SU-DHL-6 (cell line): ENCODE data around the gene ALKBH4.

Experiments
- H2AFZ ChIP-seq: fragments of 200-600 bp; sonication (generic); 2 replicates; pipeline ENCODE4 v1.6.1; 2014; ENCODE audit warnings: low read depth, mild to moderate bottlenecking, moderate library complexity, mixed read lengths, antibody characterized with exemption, low read length; ENCODE audit not compliant: severe bottlenecking
- H3F3A ChIP-seq: fragments of 200-600 bp; shearing (Covaris generic); 2 replicates; pipeline ENCODE4 v1.6.0; 2016; ENCODE audit warnings: antibody characterized with exemption, mild to moderate bottlenecking; ENCODE audit not compliant: insufficient read depth
- H3K27ac ChIP-seq: fragments of 200-600 bp; sonication (generic); 2 replicates; pipeline ENCODE4 v1.5.1; 2016; ENCODE audit warnings: low read depth, mild to moderate bottlenecking, low read length, moderate library complexity, mixed read lengths
- H3K27me3 ChIP-seq: fragments of 200-600 bp; sonication (generic), shearing (Covaris generic); 2 replicates; pipeline ENCODE4 v1.6.0; 2014; ENCODE audit warnings: mild to moderate bottlenecking, low read length
- H3K36me3 ChIP-seq: fragments of 200-600 bp; sonication (generic); 2 replicates; pipeline ENCODE4 v1.6.1; 2014; ENCODE audit warnings: mild to moderate bottlenecking, low read length, mixed read lengths
- H3K4me2 ChIP-seq: fragments of 300-600, 200-600 bp; shearing (Covaris generic), sonication (generic); 2 replicates; pipeline ENCODE4 v1.6.0; 2014; ENCODE audit warnings: low read length, low read depth, mild to moderate bottlenecking; ENCODE audit not compliant: poor library complexity, severe bottlenecking
- H3K4me3 ChIP-seq: fragments of 200-600 bp; sonication (generic); 2 replicates; pipeline ENCODE4 v1.5.1; 2014; ENCODE audit warnings: antibody characterized with exemption, low read length, mild to moderate bottlenecking, mixed read lengths; ENCODE audit not compliant: insufficient read depth, poor library complexity, severe bottlenecking
- H3K79me2 ChIP-seq: fragments of 200-600 bp; sonication (generic); 2 replicates; pipeline ENCODE4 v1.6.1; 2014; ENCODE audit warnings: mild to moderate bottlenecking, low read length, moderate library complexity; ENCODE audit not compliant: insufficient read depth
- H3K9ac ChIP-seq: fragments of 200-600 bp; sonication (generic); 2 replicates; pipeline ENCODE4 v1.7.0; 2014; ENCODE audit warnings: mild to moderate bottlenecking, low read length
- H3K9me2 ChIP-seq: fragments of 200-600 bp; sonication (generic); replicated peaks from 2 replicates; pipeline ENCODE4 v1.6.1; 2014; ENCODE audit warnings: low read length; ENCODE audit not compliant: insufficient read depth
- H3K9me3 ChIP-seq: fragments of 200-600 bp; sonication (generic); 2 replicates; pipeline ENCODE4 v1.6.1; 2014; ENCODE audit warnings: low read length, mixed read lengths; ENCODE audit not compliant: insufficient read depth
- H4K20me1 ChIP-seq: fragments of 200-600 bp; sonication (generic); 2 replicates; pipeline ENCODE4 v1.6.1; 2014; ENCODE audit warnings: low read depth, mild to moderate bottlenecking, antibody characterized with exemption, low read length, moderate library complexity, mixed read lengths
- CTCF ChIP-seq: fragments of 200-600 bp; sonication (generic); IDR thresholded peaks from one replicate; pipeline ENCODE4 v1.5.1; 2017; ENCODE audit warnings: antibody characterized with exemption, mild to moderate bottlenecking, low read length, moderate library complexity; ENCODE audit not compliant: insufficient read depth, poor library complexity, severe bottlenecking
- EZH2phosphoT487 ChIP-seq: fragments of 200-600 bp; sonication (generic), shearing (Covaris generic); conservative IDR thresholded peaks from 2 replicates; pipeline ENCODE4 v1.6.1; 2018; ENCODE audit warnings: mild to moderate bottlenecking, antibody characterized with exemption, low read length, moderate library complexity, mixed read lengths

Gene ALKBH4

GRCh38 chr7:102439963-102440795 lies 24.5 kb downstream of the ALKBH4 start:
- Histone ChIP-seq H3K79me2 (peaks cover 15% of the 10 kb centered on the region), H3K27ac (peak overlapping the region; percentile 97), H3F3A (peaks cover 58% of the 10 kb centered on the region), H3K9ac (no peak overlapping the region), H3K9me3 (no peaks in the 10 kb centered on the region), H3K4me2 (peak overlapping the region; percentile 42), H3K27me3 (no peaks in the 10 kb centered on the region), H3K4me3 (no peak overlapping the region), H3K9me2 (no peaks in the 10 kb centered on the region), H2AFZ (no peak overlapping the region), H3K36me3 (0 out of 2 replicates have a peak, but pooled peaks cover 9% of the 10 kb centered on the region), H4K20me1 (no peaks in the 10 kb centered on the region)
- no peak for TF ChIP-seq CTCF
- TF ChIP-seq EZH2phosphoT487 = no peak

GRCh38 chr7:102436118-102436517 lies 28.5 kb downstream of the ALKBH4 start:
- no peaks in the 10 kb centered on the region for H3K9me3 ChIP-seq
- no peak overlapping the region for H3K4me3 ChIP-seq
- 0 out of 2 replicates have a peak, but pooled peaks cover 9% of the 10 kb centered on the region for H3K36me3 ChIP-seq
- TF ChIP-seq CTCF (no peak), EZH2phosphoT487 (no peak)
- H3F3A ChIP-seq = peaks cover 39% of the 10 kb centered on the region
- no peaks in the 10 kb centered on the region for H4K20me1 ChIP-seq
- H3K27me3 ChIP-seq = no peaks in the 10 kb centered on the region
- H3K4me2 ChIP-seq = peak overlapping the region; percentile 80
- H3K9ac ChIP-seq = no peak overlapping the region
- peak overlapping the region; percentile 92; the same call in 1 of the 2 replicates for H3K27ac ChIP-seq
- H2AFZ ChIP-seq = no peak overlapping the region
- H3K9me2 ChIP-seq = no peaks in the 10 kb centered on the region
- peaks cover 32% of the 10 kb centered on the region for H3K79me2 ChIP-seq

DNA sequence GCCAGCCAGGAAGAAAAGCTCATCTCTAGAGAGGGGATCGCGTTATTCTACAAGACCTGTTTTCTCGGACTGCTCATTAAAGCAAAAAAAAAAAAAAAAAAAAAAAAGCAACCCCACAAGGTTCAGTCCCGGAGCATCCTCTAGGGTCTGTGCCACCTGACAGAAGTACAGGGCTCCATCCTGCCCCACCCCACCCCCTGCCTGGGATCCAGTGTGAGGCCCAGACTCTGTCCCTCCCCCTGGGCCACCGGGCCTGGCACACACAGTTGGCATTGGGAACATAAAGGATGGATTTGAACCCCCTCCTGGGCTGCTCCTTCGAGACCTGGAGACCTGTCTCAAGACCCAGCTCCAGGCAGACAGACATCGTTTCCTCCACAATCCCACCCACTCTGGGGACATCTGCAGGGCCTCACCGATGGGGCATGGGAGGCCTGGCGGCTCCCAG lies 30.6 kb downstream of the ALKBH4 start:
- Histone ChIP-seq H3K4me3 (peak overlapping the region; percentile 84), H3K27me3 (no peaks in the 10 kb centered on the region), H3K27ac (peak overlapping the region; percentile 92), H3K9me3 (no peaks in the 10 kb centered on the region), H4K20me1 (no peaks in the 10 kb centered on the region), H3K9me2 (no peaks in the 10 kb centered on the region), H3K36me3 (0 out of 2 replicates have a peak, but pooled peaks cover 9% of the 10 kb centered on the region), H3K79me2 (peaks cover 32% of the 10 kb centered on the region), H3F3A (peaks cover 30% of the 10 kb centered on the region), H2AFZ (peak overlapping the region; percentile 44), H3K9ac (peak overlapping the region; percentile 94), H3K4me2 (peak overlapping the region; percentile 80)
- no peak for TF ChIP-seq EZH2phosphoT487
- TF ChIP-seq CTCF = no peak
